ENCODE measurements around the gene RTBDN. TPM values are rescaled to one million over a fixed set of nuclear protein-coding genes. Genes with fewer than 3 reads are reported as not detected.

Gene RTBDN
- total RNA-seq, 1 experiment from 2014 or later: 5.6 TPM

DNA sequence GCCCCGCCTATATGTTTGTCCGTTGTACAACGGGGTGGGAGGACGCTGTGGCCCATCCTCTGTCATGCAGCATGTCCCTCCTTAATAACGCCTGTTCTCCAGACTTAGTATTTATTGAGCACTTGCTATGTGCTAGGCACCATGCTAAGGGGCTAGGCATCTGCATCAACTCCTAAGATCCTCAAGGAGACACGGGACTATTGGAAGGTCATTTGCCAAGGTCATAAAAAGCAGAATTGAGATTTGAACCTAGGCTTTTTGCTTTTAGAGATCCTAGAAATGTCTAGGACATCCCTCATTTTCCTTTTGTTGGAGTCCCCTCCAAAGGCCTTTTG lies 2.1 kb upstream of the RTBDN start:
- Histone ChIP-seq H2BK15ac (ENCODE audit: low read depth, low read length) (no peak overlapping the region), H2BK20ac (ENCODE audit: low read depth, low read length, poor library complexity, severe bottlenecking) (no peak overlapping the region), H4K91ac (ENCODE audit: insufficient read length, low read depth, low read length) (no peak overlapping the region), H3K18ac (ENCODE audit: insufficient read length, low read depth, low read length) (no peak overlapping the region), H4K5ac (ENCODE audit: insufficient read length, low read depth, low read length) (no peak overlapping the region), H3K4ac (ENCODE audit: low read depth, low read length) (no peak overlapping the region), H3K27ac (ENCODE audit: insufficient read length, low read depth, low read length) (no peak overlapping the region), H3K4me2 (ENCODE audit: insufficient read depth, insufficient read length, low read length) (peak overlapping the region; percentile 76), H3K79me2 (ENCODE audit: insufficient read depth, low read length) (no peaks in the 10 kb centered on the region), H3K23me2 (ENCODE audit: insufficient read length, low read depth, low read length, poor library complexity, severe bottlenecking) (peaks cover 10% of the 10 kb centered on the region), H3K9me3 (ENCODE audit: control insufficient read depth, low read depth, low read length) (no peaks in the 10 kb centered on the region), H3K56ac (ENCODE audit: insufficient read length, low read depth, low read length) (no peak overlapping the region), H2AFZ (ENCODE audit: low read length) (no peak overlapping the region), H2BK12ac (ENCODE audit: insufficient read length, low read depth, low read length) (no peak overlapping the region), H4K8ac (replicated peaks; ENCODE audit: insufficient read length, low read depth, low read length) (no peak overlapping the region), H4K20me1 (ENCODE audit: control insufficient read depth, insufficient read depth, insufficient read length) (no peaks in the 10 kb centered on the region), H3K9ac (ENCODE audit: extremely low read depth, insufficient read length, low read length) (no peak overlapping the region), H3K79me1 (ENCODE audit: insufficient read depth, low read depth, low read length, poor library complexity, severe bottlenecking) (no peaks in the 10 kb centered on the region), H2AK5ac (ENCODE audit: insufficient read length, low read length) (no peak overlapping the region), H3T11ph (ENCODE audit: low read length) (no peak overlapping the region), H3K4me1 (ENCODE audit: insufficient read depth, low read length) (peaks cover 2% of the 10 kb centered on the region; the same call in 1 of the 2 replicates), H2BK120ac (ENCODE audit: low read depth, low read length, poor library complexity, severe bottlenecking) (no peak overlapping the region), H2BK5ac (ENCODE audit: insufficient read length, low read length) (no peak overlapping the region), H3K27me3 (ENCODE audit: insufficient read depth, low read length) (peaks cover 3% of the 10 kb centered on the region; the same call in 1 of the 2 replicates), H3K23ac (ENCODE audit: insufficient read length, low read depth, low read length) (no peak overlapping the region), H3K14ac (ENCODE audit: insufficient read depth, low read length) (no peak overlapping the region)
- no peak for DNase-seq
- Mint-ChIP-seq H3K36me3 (ENCODE audit: insufficient read depth in 1 of 3, low read depth in 3 of 3) (no peaks in the 10 kb centered on the region; a peak in 1 of 7 replicates), H3K4me3 (peak overlapping the region; percentile 68 to 90), H3K9me3 (no peaks in the 10 kb centered on the region; a peak in 1 of 5 replicates), H3K4me1 (peaks cover 42 to 44% of the 10 kb centered on the region in 2 experiments), H3K27me3 (ENCODE audit: low read depth) (peaks cover 33% of the 10 kb centered on the region), H3K27ac (peak overlapping the region in 1 of 3 experiments; percentile 94; a peak in 2 of 7 replicates)
- no CpG with 5 or more reads among the region's 6 CpGs for WGBS (ENCODE audit: extremely low coverage, insufficient read length, low lambda C conversion rate)
- TF ChIP-seq, protein P1, sequence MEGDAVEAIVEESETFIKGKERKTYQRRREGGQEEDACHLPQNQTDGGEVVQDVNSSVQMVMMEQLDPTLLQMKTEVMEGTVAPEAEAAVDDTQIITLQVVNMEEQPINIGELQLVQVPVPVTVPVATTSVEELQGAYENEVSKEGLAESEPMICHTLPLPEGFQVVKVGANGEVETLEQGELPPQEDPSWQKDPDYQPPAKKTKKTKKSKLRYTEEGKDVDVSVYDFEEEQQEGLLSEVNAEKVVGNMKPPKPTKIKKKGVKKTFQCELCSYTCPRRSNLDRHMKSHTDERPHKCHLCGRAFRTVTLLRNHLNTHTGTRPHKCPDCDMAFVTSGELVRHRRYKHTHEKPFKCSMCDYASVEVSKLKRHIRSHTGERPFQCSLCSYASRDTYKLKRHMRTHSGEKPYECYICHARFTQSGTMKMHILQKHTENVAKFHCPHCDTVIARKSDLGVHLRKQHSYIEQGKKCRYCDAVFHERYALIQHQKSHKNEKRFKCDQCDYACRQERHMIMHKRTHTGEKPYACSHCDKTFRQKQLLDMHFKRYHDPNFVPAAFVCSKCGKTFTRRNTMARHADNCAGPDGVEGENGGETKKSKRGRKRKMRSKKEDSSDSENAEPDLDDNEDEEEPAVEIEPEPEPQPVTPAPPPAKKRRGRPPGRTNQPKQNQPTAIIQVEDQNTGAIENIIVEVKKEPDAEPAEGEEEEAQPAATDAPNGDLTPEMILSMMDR (conservative IDR thresholded peaks at IDR 0.05): no peak

Data from H9 (cell line).